ENCODE measurements around the gene AHNAK. TPM values are rescaled to one million over a fixed set of nuclear protein-coding genes. Genes with fewer than 3 reads are reported as not detected.

Gene AHNAK
- total and polyA plus RNA-seq, 4 donors, result 22.6 to 110 (median 38.1) TPM

DNA sequence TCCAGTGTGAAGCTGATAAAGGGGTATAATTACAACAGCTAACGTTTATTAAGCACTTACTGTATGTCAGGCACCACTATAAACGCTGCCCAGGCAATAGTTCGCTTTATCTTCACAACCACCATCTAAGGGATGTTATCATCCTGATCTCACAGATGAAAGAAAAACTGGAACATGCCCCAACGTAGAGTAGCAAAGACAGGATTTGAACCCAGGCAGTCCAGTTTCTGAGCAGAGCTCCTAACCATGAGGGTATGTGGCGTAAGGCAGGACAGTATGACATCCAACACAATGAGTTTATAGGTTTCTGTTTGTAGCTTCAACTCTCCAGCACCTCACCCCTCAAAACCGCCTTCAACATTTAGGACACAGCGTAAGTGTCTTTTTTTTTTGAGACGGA, 59.5 kb downstream of the AHNAK start (continued):
- TF ChIP-seq RXRA (IDR thresholded peaks at IDR 0.05) (no peak), TAF1 (conservative IDR thresholded peaks at IDR 0.05) (no peak), NR2F2 (IDR thresholded peaks at IDR 0.05) (no peak), HNF4A (conservative IDR thresholded peaks at IDR 0.05) (no peak), YY1 (IDR thresholded peaks at IDR 0.05) (no peak)
- TF ChIP-seq, protein P1, sequence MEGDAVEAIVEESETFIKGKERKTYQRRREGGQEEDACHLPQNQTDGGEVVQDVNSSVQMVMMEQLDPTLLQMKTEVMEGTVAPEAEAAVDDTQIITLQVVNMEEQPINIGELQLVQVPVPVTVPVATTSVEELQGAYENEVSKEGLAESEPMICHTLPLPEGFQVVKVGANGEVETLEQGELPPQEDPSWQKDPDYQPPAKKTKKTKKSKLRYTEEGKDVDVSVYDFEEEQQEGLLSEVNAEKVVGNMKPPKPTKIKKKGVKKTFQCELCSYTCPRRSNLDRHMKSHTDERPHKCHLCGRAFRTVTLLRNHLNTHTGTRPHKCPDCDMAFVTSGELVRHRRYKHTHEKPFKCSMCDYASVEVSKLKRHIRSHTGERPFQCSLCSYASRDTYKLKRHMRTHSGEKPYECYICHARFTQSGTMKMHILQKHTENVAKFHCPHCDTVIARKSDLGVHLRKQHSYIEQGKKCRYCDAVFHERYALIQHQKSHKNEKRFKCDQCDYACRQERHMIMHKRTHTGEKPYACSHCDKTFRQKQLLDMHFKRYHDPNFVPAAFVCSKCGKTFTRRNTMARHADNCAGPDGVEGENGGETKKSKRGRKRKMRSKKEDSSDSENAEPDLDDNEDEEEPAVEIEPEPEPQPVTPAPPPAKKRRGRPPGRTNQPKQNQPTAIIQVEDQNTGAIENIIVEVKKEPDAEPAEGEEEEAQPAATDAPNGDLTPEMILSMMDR (IDR thresholded peaks at IDR 0.05; ENCODE audit: low read depth, low read length, missing input control), result no peak

DNA sequence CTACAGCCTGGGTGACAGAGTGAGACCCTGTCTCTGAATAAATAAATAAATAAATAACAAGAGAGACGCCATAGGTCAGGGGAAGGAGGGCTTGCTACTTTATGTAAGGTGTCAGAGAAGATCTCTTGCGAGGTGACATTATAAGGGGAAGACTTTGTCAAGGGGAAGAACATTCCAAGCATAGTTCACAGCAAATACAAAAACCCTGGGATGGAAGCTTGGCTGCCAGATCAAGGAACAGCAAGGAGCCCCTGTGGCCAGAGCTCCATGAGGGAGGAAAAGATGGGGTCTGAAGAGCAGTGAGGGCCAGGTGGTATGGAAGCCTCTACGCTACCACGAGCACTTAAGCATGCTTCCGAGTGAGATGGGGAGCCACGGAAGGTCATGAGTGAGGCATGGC, 62.3 kb downstream of the AHNAK start:
- 98% methylated on average over 6 of the region's 6 CpGs for WGBS
- Histone ChIP-seq H3K9ac (ENCODE audit: low read depth in 1 of 2, low read length in 2 of 2) (no peak overlapping the region), H3K27me3 (ENCODE audit: control insufficient read depth in 4 of 4, insufficient read depth in 4 of 4, low read length in 3 of 4) (no peaks in the 10 kb centered on the region), H3K36me3 (ENCODE audit: control insufficient read depth in 4 of 4, insufficient read depth in 3 of 4, low read depth in 1 of 4, low read length in 3 of 4) (peaks cover 0 to 1% (median 0%) of the 10 kb centered on the region in 4 donors), H3K27ac (ENCODE audit: low read depth in 1 of 2, low read length in 2 of 2) (no peak overlapping the region), H3K4me3 (ENCODE audit: low read depth in 1 of 3, low read length in 3 of 3) (no peak overlapping the region), H3K9me3 (ENCODE audit: control insufficient read depth in 4 of 4, low read length in 3 of 4) (no peaks in the 10 kb centered on the region), H3K4me1 (ENCODE audit: control insufficient read depth in 4 of 4, insufficient read depth in 4 of 4, low read length in 3 of 4) (no peaks in the 10 kb centered on the region)
- TF ChIP-seq, protein P2, sequence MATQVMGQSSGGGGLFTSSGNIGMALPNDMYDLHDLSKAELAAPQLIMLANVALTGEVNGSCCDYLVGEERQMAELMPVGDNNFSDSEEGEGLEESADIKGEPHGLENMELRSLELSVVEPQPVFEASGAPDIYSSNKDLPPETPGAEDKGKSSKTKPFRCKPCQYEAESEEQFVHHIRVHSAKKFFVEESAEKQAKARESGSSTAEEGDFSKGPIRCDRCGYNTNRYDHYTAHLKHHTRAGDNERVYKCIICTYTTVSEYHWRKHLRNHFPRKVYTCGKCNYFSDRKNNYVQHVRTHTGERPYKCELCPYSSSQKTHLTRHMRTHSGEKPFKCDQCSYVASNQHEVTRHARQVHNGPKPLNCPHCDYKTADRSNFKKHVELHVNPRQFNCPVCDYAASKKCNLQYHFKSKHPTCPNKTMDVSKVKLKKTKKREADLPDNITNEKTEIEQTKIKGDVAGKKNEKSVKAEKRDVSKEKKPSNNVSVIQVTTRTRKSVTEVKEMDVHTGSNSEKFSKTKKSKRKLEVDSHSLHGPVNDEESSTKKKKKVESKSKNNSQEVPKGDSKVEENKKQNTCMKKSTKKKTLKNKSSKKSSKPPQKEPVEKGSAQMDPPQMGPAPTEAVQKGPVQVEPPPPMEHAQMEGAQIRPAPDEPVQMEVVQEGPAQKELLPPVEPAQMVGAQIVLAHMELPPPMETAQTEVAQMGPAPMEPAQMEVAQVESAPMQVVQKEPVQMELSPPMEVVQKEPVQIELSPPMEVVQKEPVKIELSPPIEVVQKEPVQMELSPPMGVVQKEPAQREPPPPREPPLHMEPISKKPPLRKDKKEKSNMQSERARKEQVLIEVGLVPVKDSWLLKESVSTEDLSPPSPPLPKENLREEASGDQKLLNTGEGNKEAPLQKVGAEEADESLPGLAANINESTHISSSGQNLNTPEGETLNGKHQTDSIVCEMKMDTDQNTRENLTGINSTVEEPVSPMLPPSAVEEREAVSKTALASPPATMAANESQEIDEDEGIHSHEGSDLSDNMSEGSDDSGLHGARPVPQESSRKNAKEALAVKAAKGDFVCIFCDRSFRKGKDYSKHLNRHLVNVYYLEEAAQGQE (IDR thresholded peaks at IDR 0.05), result no peak
- TF ChIP-seq FOXA2 (IDR thresholded peaks at IDR 0.05) (no peak), YY1 (IDR thresholded peaks at IDR 0.05) (no peak), EGR1 (IDR thresholded peaks at IDR 0.05; ENCODE audit: low read depth in 2 of 2) (no peak), GABPA (IDR thresholded peaks at IDR 0.05 in 1 of 2, conservative IDR thresholded peaks at IDR 0.05 in 1 of 2) (no peak), HNF4A (conservative IDR thresholded peaks at IDR 0.05) (no peak), RAD21 (IDR thresholded peaks at IDR 0.05) (no peak), HNF4G (IDR thresholded peaks at IDR 0.05) (no peak), SP1 (IDR thresholded peaks at IDR 0.05) (no peak), JUND (IDR thresholded peaks at IDR 0.05) (no peak), FOXA1 (IDR thresholded peaks at IDR 0.05) (no peak)
- TF ChIP-seq, protein P3, sequence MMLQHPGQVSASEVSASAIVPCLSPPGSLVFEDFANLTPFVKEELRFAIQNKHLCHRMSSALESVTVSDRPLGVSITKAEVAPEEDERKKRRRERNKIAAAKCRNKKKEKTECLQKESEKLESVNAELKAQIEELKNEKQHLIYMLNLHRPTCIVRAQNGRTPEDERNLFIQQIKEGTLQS (IDR thresholded peaks at IDR 0.05), result no peak
- TF ChIP-seq, protein P4, sequence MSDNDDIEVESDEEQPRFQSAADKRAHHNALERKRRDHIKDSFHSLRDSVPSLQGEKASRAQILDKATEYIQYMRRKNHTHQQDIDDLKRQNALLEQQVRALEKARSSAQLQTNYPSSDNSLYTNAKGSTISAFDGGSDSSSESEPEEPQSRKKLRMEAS (IDR thresholded peaks at IDR 0.05), result no peak
- TF ChIP-seq, protein P5, sequence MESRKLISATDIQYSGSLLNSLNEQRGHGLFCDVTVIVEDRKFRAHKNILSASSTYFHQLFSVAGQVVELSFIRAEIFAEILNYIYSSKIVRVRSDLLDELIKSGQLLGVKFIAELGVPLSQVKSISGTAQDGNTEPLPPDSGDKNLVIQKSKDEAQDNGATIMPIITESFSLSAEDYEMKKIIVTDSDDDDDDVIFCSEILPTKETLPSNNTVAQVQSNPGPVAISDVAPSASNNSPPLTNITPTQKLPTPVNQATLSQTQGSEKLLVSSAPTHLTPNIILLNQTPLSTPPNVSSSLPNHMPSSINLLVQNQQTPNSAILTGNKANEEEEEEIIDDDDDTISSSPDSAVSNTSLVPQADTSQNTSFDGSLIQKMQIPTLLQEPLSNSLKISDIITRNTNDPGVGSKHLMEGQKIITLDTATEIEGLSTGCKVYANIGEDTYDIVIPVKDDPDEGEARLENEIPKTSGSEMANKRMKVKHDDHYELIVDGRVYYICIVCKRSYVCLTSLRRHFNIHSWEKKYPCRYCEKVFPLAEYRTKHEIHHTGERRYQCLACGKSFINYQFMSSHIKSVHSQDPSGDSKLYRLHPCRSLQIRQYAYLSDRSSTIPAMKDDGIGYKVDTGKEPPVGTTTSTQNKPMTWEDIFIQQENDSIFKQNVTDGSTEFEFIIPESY (IDR thresholded peaks at IDR 0.05), result no peak
- no peak for DNase-seq (ENCODE audit: low spot score)
